CD4-positive, alpha-beta T cell (primary cell): Measurements from ENCODE around the gene TIE1. TPM values are rescaled to one million over a fixed set of nuclear protein-coding genes. Genes with fewer than 3 reads are reported as not detected.

Source experiments
- ATAC-seq: fragments of 200-7000 bp; cut with Tn5 transposase; one replicate; pipeline ENCODE4 v1.10.0; 2022; ENCODE audit warnings: mild to moderate bottlenecking; ENCODE audit not compliant: poor library complexity
- CTCF ChIA-PET: fragments of 350-600 bp; sonication (Branson Sonifier 250); formaldehyde crosslinking; loops from one replicate; lab custom pipeline; 2021; ENCODE audit warnings: antibody characterized with exemption, inconsistent platforms; lab: Charles Lee
- POLR2A ChIA-PET: fragments of 350-600 bp; sonication (Branson Sonifier 250); formaldehyde crosslinking; loops from one replicate; lab custom pipeline; 2021; ENCODE audit warnings: antibody characterized with exemption, inconsistent platforms; lab: Charles Lee
- DNase-seq, 14 experiments: peaks; one replicate each; pipeline ENCODE4 v3.0.0-alpha.2; 2013 to 2020; ENCODE audit warnings: mixed read lengths in 2 of 14
- H3K27ac ChIP-seq, 2 donors: one replicate each; pipeline versions ENCODE4 v1.5.1 to v1.7.0; 2013; ENCODE audit warnings: low read length in 2 of 2, low read depth in 1 of 2, mild to moderate bottlenecking in 1 of 2
- H3K27me3 ChIP-seq, 2 experiments: 1 replicate in 1 of 2; 2 replicates in 1 of 2; pipeline versions ENCODE4 v1.6.1 to v1.7.0; 2013; ENCODE audit warnings: low read length in 2 of 2, control low read depth in 1 of 2, mild to moderate bottlenecking in 1 of 2, moderate library complexity in 1 of 2; ENCODE audit not compliant: insufficient read depth in 2 of 2, control insufficient read depth in 1 of 2
- H3K36me3 ChIP-seq: one replicate; pipeline ENCODE4 v1.6.1; 2013; ENCODE audit warnings: low read length, control low read depth; ENCODE audit not compliant: insufficient read depth
- H3K4me1 ChIP-seq: one replicate; pipeline ENCODE4 v1.6.1; 2013; ENCODE audit warnings: low read length, control low read depth; ENCODE audit not compliant: insufficient read depth
- H3K4me3 ChIP-seq: one replicate; pipeline ENCODE4 v1.5.1; 2013; ENCODE audit warnings: mild to moderate bottlenecking, low read length, moderate library complexity
- H3K9me3 ChIP-seq, 2 experiments: 1 replicate in 1 of 2; 2 replicates in 1 of 2; pipeline versions ENCODE4 v1.6.1 to v1.7.0; 2013; ENCODE audit warnings: low read length in 2 of 2, mild to moderate bottlenecking in 2 of 2, control low read depth in 1 of 2, moderate library complexity in 1 of 2; ENCODE audit not compliant: control insufficient read depth in 1 of 2, insufficient read depth in 1 of 2
- H3K27ac Mint-ChIP-seq: one replicate; pipeline ENCODE4 v1.8.0; 2020; ENCODE audit warnings: mixed read lengths
- H3K27me3 Mint-ChIP-seq: one replicate; pipeline ENCODE4 v1.8.0; 2021; ENCODE audit warnings: mixed read lengths
- H3K36me3 Mint-ChIP-seq: one replicate; pipeline ENCODE4 v1.8.0; 2021; ENCODE audit warnings: low read depth, mixed read lengths
- H3K4me1 Mint-ChIP-seq: one replicate; pipeline ENCODE4 v1.8.0; 2021; ENCODE audit warnings: low read depth, mixed read lengths
- H3K4me3 Mint-ChIP-seq: one replicate; pipeline ENCODE4 v1.8.0; 2020; ENCODE audit warnings: mild to moderate bottlenecking, mixed read lengths
- H3K9me3 Mint-ChIP-seq: one replicate; pipeline ENCODE4 v1.8.0; 2020; ENCODE audit warnings: mixed read lengths
- intact Hi-C, 2 experiments: fragments of 100-400 bp; cut with DNase I in 1 of 2; cut with micrococcal nuclease in 1 of 2; formaldehyde crosslinking; loops; one replicate each; pipeline versions ENCODE4 v1.15.1 to v1.9.0; 2023 to 2025; cut with DNase I, micrococcal nuclease
- total RNA-seq, 174 experiments: library from RNA in 2 of 174; stranded (reverse) in 2 of 174; gene quantifications; one replicate each; pipeline ENCODE4 v1.2.3 and lab custom pipeline; 2021 to 2026
- TF ChIP-seq, protein P1 (sequence below): fragments of 200-600 bp; IDR thresholded peaks from one replicate; pipeline ENCODE4 v1.8.0; 2022; ENCODE audit warnings: antibody characterized with exemption, mild to moderate bottlenecking

Gene TIE1
- total RNA-seq, 2 experiments from 2014 or later: not detected

DNA sequence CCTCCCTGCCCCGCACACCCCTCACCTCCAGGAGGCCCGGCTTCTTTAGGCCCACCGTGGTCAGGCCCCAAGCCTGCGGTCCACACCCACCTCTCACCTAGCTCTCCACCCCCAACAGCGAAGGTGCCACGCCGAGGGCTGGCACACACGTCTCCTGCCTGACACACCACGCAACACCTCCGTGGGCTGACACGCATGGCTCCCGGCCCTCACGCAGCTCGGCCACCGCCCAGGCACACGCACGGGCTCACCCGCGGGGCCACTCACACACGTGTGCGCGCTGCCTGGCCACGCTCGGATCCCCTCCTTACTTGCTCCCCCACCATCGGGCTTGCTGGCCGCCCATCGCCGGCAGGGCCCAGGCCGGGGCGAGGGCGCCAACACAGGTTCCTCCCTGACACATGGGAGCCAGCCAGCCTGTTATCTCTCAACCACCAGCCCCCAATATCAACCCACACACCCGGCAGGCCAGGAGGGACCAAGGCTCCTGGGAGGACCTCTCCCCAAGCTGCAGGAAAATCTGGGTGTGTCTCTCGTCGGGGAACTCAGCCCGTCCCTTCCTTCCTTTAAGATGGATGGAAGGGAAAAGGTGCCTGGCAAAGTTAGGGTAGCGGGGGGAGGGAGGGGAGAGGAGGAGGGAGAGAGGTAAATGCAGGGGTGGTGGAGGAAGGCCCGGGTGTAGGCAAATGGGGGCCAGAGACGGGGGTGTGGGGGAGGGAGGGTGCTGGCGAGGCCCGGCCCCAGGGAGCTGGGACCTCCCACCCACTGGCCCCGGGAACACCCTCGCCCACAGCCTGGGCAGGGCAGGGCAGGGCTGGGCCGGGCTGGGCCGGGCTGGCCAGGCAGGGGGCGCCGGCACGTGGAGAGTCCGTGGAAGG is 66.5 kb downstream of the TIE1 start:
- CTCF ChIA-PET: interaction anchor here (1.0 to 1.7 kb wide), 3 partner anchors 9 to 27 kb away, joined by 3 to 13 read pairs (median 7); partner anchors contain the start of genes CDC20, MED8 and SZT2
- Mint-ChIP-seq H3K27ac (peak overlapping the region; percentile 94), H3K27me3 (no peaks in the 10 kb centered on the region), H3K4me1 (peaks cover 45% of the 10 kb centered on the region), H3K36me3 (peaks cover 48% of the 10 kb centered on the region), H3K9me3 (no peaks in the 10 kb centered on the region), H3K4me3 (peak overlapping the region; percentile 92)
- peak overlapping the region; percentile 52 to 79 for H3K27ac ChIP-seq
- H3K36me3 ChIP-seq: peaks cover 30% of the 10 kb centered on the region
- H3K4me3 ChIP-seq: peak overlapping the region; percentile 87
- ATAC-seq (peak; percentile 30), DNase-seq (peak in 9 of 14 experiments; percentile 9 to 67 (median 20))
- POLR2A ChIA-PET: interaction anchor here (1.1 to 2.6 kb wide), 8 partner anchors 9 to 195 kb away, joined by 3 to 24 read pairs (median 6); partner anchors contain the start of genes CDC20, CFAP57, EBNA1BP2 and MED8
- intact Hi-C loops: loop anchor here in 1 of 2 experiments (1.0 to 10.0 kb wide), 2 partner anchors 9 to 578 kb away; partner anchors contain the start of genes CDC20 and IPO13
- TF ChIP-seq, protein P1, sequence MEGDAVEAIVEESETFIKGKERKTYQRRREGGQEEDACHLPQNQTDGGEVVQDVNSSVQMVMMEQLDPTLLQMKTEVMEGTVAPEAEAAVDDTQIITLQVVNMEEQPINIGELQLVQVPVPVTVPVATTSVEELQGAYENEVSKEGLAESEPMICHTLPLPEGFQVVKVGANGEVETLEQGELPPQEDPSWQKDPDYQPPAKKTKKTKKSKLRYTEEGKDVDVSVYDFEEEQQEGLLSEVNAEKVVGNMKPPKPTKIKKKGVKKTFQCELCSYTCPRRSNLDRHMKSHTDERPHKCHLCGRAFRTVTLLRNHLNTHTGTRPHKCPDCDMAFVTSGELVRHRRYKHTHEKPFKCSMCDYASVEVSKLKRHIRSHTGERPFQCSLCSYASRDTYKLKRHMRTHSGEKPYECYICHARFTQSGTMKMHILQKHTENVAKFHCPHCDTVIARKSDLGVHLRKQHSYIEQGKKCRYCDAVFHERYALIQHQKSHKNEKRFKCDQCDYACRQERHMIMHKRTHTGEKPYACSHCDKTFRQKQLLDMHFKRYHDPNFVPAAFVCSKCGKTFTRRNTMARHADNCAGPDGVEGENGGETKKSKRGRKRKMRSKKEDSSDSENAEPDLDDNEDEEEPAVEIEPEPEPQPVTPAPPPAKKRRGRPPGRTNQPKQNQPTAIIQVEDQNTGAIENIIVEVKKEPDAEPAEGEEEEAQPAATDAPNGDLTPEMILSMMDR: no peak
- peaks cover 35% of the 10 kb centered on the region for H3K4me1 ChIP-seq
- no peaks in the 10 kb centered on the region for H3K9me3 ChIP-seq
- no peaks in the 10 kb centered on the region for H3K27me3 ChIP-seq

DNA sequence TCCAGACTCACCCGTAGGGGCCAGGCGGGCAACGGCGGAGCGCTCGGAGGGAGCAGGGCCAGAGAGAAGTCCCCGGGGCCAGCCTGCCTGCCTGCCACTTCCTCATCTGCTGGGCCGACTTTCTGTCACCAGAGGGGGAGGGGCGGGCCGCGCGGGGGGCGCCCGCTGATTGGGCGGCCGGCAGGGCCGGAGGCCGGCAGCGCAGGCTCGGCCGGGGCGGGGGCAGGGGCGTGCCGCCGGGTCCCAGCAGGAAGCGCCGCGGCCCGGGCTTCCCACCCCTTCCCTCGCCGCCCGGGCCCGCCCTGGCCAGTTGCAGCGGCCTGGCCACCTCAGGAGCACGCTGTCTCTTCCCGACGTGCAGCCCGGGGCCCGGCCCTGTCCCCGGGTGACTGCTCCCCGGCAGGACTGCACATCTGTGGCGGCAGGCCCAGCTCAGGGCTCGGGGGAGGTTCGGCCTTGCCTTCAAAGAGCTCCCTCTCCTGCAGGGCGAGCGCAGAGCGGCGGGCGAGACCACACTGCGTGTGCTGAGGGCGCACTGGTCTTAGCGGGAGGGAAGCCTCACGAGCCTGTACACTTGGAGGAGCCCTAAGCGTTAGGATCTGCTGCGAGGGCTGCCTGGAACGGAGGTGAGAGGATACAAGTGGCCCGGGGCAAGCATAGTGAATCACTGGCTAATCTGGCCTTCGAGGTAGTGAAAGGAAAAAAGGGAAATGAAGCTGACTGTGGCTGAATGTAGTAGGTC is 67.3 kb downstream of the TIE1 start, which contains the start of gene ELOVL1:
Gene ELOVL1 (minus strand): TSS at position 108 of the 742 bp plus-strand sequence. CDS start 2,402 bp downstream, outside the sequence.
- peak; percentile 54 to 92 (median 84) for DNase-seq
- Mint-ChIP-seq H3K27me3 (no peaks in the 10 kb centered on the region), H3K4me3 (peak within 1 kb of the TSS; percentile 92), H3K4me1 (peaks cover 45% of the 10 kb centered on the region), H3K9me3 (no peaks in the 10 kb centered on the region), H3K36me3 (peaks cover 40% of the 10 kb centered on the region), H3K27ac (peak within 1 kb of the TSS; percentile 94)
- intact Hi-C loops: loop anchor here in 1 of 2 experiments (1.0 to 10.0 kb wide), 3 partner anchors 10 to 577 kb away; partner anchors contain the start of genes CDC20, IPO13, MED8 and SZT2
- peak; percentile 68 for ATAC-seq
- peak within 1 kb of the TSS; percentile 63 to 79 for H3K27ac ChIP-seq
- POLR2A ChIA-PET: interaction anchor here (0.9 to 2.6 kb wide), 7 partner anchors 9 to 196 kb away, joined by 3 to 24 read pairs (median 5); partner anchors contain the start of genes CDC20, CFAP57, EBNA1BP2 and MED8
- TF ChIP-seq, protein P1: no peak
- CTCF ChIA-PET: interaction anchor here (0.8 to 1.7 kb wide), 5 partner anchors 10 to 46 kb away, joined by 3 to 13 read pairs (median 3); partner anchors contain the start of genes CDC20, MED8 and SZT2
- peaks cover 35% of the 10 kb centered on the region for H3K4me1 ChIP-seq
- H3K36me3 ChIP-seq: peaks cover 25% of the 10 kb centered on the region
- H3K4me3 ChIP-seq: peak within 1 kb of the TSS; percentile 87
- no peaks in the 10 kb centered on the region for H3K27me3 ChIP-seq
- no peaks in the 10 kb centered on the region for H3K9me3 ChIP-seq
